ENCODE measurements around the gene SPNS2.

- TF ChIP-seq CTCF (IDR thresholded peaks at IDR 0.05) (no peak), POLR2A (IDR thresholded peaks at IDR 0.05) (no peak)
These were observed 10.6 kb upstream of the SPNS2 start for GRCh38 chr17:4487820-4488716.
